WTC11 (cell line): ENCODE results near the gene LRRC27. TPM values are rescaled to one million over a fixed set of nuclear protein-coding genes. Genes with fewer than 3 reads are reported as not detected.

ENCODE experiments used
- ATAC-seq: fragments of 200-7000 bp; cut with Tn5 transposase; 2 replicates; pipeline ENCODE4 v1.10.0; 2021; ENCODE audit warnings: mild to moderate bottlenecking, moderate library complexity
- CTCF ChIA-PET: fragments of 300-600 bp; sonication (Branson Sonifier 250); formaldehyde crosslinking; loops from one replicate; lab custom pipeline; 2021; ENCODE audit warnings: antibody characterized with exemption; lab: Charles Lee
- POLR2A ChIA-PET: fragments of 350-600 bp; sonication (Branson Sonifier 250); formaldehyde crosslinking; loops from one replicate; lab custom pipeline; 2021; ENCODE audit warnings: antibody characterized with exemption; lab: Charles Lee
- DNase-seq: peaks from one replicate; pipeline ENCODE4 v3.0.0; 2021; ENCODE audit warnings: low spot score
- H3K27ac Mint-ChIP-seq: 2 replicates; pipeline ENCODE4 v1.8.0; 2021; ENCODE audit warnings: mixed read lengths
- H3K27me3 Mint-ChIP-seq: 2 replicates; pipeline ENCODE4 v1.8.0; 2021; ENCODE audit warnings: low read depth, mild to moderate bottlenecking, moderate library complexity, mixed read lengths
- H3K36me3 Mint-ChIP-seq: 2 replicates; pipeline ENCODE4 v1.8.0; 2021; ENCODE audit warnings: mixed read lengths
- H3K4me1 Mint-ChIP-seq: 2 replicates; pipeline ENCODE4 v1.8.0; 2022; ENCODE audit warnings: mixed read lengths
- H3K4me3 Mint-ChIP-seq: 2 replicates; pipeline ENCODE4 v1.8.0; 2021; ENCODE audit warnings: mild to moderate bottlenecking, moderate library complexity, mixed read lengths
- H3K9me3 Mint-ChIP-seq: 2 replicates; pipeline ENCODE4 v1.8.0; 2021; ENCODE audit warnings: mixed read lengths
- ELF4 ChIP-seq: sonication (generic); formaldehyde crosslinking; IDR thresholded peaks from 2 replicates; pipeline ENCODE4 v1.8.1; 2022; ENCODE audit warnings: low read depth, mild to moderate bottlenecking, moderate library complexity, missing genetic modification reagents
- ETV6 ChIP-seq: sonication (generic); formaldehyde crosslinking; IDR thresholded peaks from 2 replicates; pipeline ENCODE4 v1.8.1; 2022; ENCODE audit warnings: mild to moderate bottlenecking, missing genetic modification reagents
- GTF2I ChIP-seq: fragments of 250-450 bp; sonication (Bioruptor Pico); conservative IDR thresholded peaks from 2 replicates; pipeline ENCODE4 v1.4.0; 2021; ENCODE audit warnings: mild to moderate bottlenecking
- JUN ChIP-seq: sonication (generic); formaldehyde crosslinking; IDR thresholded peaks from 2 replicates; pipeline ENCODE4 v1.8.0; 2023; ENCODE audit warnings: mild to moderate bottlenecking, missing genetic modification reagents
- MXD4 ChIP-seq: fragments of 250-450 bp; sonication (Bioruptor Pico); IDR thresholded peaks from 2 replicates; pipeline ENCODE4 v1.8.0; 2021; ENCODE audit warnings: mild to moderate bottlenecking, moderate library complexity, borderline replicate concordance
- NFATC4 ChIP-seq: fragments of 250-450 bp; sonication (Bioruptor Pico); IDR thresholded peaks from 2 replicates; pipeline ENCODE4 v1.9.0; 2021; ENCODE audit warnings: mild to moderate bottlenecking
- NFE2L1 ChIP-seq: sonication (generic); formaldehyde crosslinking; IDR thresholded peaks from 2 replicates; pipeline ENCODE4 v1.8.1; 2023; ENCODE audit warnings: missing genetic modification reagents
- NFYB ChIP-seq: sonication (generic); formaldehyde crosslinking; conservative IDR thresholded peaks from 2 replicates; pipeline ENCODE4 v1.8.0; 2022; ENCODE audit warnings: low read depth, missing genetic modification reagents
- NR2C2 ChIP-seq: sonication (generic); formaldehyde crosslinking; IDR thresholded peaks from 2 replicates; pipeline ENCODE4 v1.8.0; 2022; ENCODE audit warnings: mild to moderate bottlenecking, missing genetic modification reagents
- NR3C1 ChIP-seq: sonication (generic); formaldehyde crosslinking; conservative IDR thresholded peaks from 2 replicates; pipeline ENCODE4 v1.8.1; 2023; ENCODE audit warnings: low read depth, mild to moderate bottlenecking, missing genetic modification reagents
- OVOL2 ChIP-seq: fragments of 250-450 bp; sonication (Bioruptor Pico); IDR thresholded peaks from 2 replicates; pipeline ENCODE4 v1.9.0; 2021; ENCODE audit warnings: mild to moderate bottlenecking, borderline replicate concordance
- ZNF121 ChIP-seq: sonication (generic); formaldehyde crosslinking; IDR thresholded peaks from 2 replicates; pipeline ENCODE4 v1.8.0; 2023; ENCODE audit warnings: missing genetic modification reagents
- ZNF317 ChIP-seq: sonication (generic); formaldehyde crosslinking; IDR thresholded peaks from 2 replicates; pipeline ENCODE4 v1.8.1; 2023; ENCODE audit warnings: low read depth, mild to moderate bottlenecking, moderate library complexity, missing genetic modification reagents, borderline replicate concordance
- total RNA-seq: library from RNA; stranded (reverse); gene quantifications from 3 replicates; pipeline ENCODE4 v1.2.3, GENCODE V29; 2021
- TF ChIP-seq, protein P1 (sequence below): sonication (generic); formaldehyde crosslinking; IDR thresholded peaks from 2 replicates; pipeline ENCODE4 v1.8.0; 2022; ENCODE audit warnings: mild to moderate bottlenecking, missing genetic modification reagents
- TF ChIP-seq, protein P2 (sequence below): sonication (generic); formaldehyde crosslinking; IDR thresholded peaks from 2 replicates; pipeline ENCODE4 v1.8.1; 2022; ENCODE audit warnings: missing genetic modification reagents, borderline replicate concordance
- TF ChIP-seq, protein P3 (sequence below): fragments of 250-450 bp; sonication (Bioruptor Pico); IDR thresholded peaks from 2 replicates; pipeline ENCODE4 v1.9.0; 2021; ENCODE audit warnings: moderate library complexity, mild to moderate bottlenecking, inconsistent platforms, borderline replicate concordance
- TF ChIP-seq, protein P4 (sequence below): sonication (generic); formaldehyde crosslinking; conservative IDR thresholded peaks from 2 replicates; pipeline ENCODE4 v1.8.1; 2023; ENCODE audit warnings: mild to moderate bottlenecking, low read depth, missing genetic modification reagents, moderate library complexity
- TF ChIP-seq, protein P5 (sequence below): fragments of 250-450 bp; sonication (Bioruptor Pico); IDR thresholded peaks from 2 replicates; pipeline ENCODE4 v2.1.2; 2022; ENCODE audit warnings: mild to moderate bottlenecking, moderate library complexity
- TF ChIP-seq, protein P6 (sequence below): sonication (generic); formaldehyde crosslinking; IDR thresholded peaks from 2 replicates; pipeline ENCODE4 v1.8.0; 2022; ENCODE audit warnings: mild to moderate bottlenecking, missing genetic modification reagents
- TF ChIP-seq, protein P7 (sequence below): fragments of 200-600 bp; IDR thresholded peaks from 2 replicates; pipeline ENCODE4 v1.8.0; 2022; ENCODE audit warnings: antibody characterized with exemption
- TF ChIP-seq, protein P8 (sequence below): sonication (generic); formaldehyde crosslinking; IDR thresholded peaks from 2 replicates; pipeline ENCODE4 v1.8.1; 2023; ENCODE audit warnings: mild to moderate bottlenecking, missing genetic modification reagents

The LRRC27 gene
- total RNA-seq, 1 experiment from 2014 or later: 4.4 TPM

DNA sequence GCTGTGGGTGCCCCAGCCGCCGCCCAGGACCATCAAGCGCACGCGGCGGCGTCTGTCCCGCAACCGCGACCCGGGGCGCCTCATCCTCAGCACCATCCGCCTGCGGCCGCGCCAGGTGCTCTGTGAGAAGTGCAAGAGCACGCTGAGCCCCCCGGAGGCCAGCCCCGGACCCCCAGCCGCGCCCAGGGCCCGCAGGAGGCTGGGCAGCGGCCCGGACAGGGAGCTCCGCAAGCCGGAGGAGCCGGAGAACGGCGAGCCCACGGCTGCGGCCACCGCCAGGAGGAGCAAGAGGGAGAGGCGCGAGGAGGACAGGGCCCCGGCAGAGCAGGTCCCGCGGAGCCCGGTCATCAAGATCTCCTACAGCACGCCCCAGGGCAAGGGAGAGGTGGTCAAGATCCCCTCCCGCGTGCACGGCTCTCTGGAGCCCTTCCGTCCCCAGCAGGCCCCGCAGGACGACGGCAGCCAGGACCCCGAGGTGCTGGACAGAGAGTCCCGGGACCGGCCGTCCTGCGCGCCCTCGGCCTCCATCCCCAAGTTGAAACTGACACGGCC lies 73.0 kb downstream of the LRRC27 start (continued):
- no peak for TF ChIP-seq MXD4 (CRISPR knock-in tag)
- TF ChIP-seq, protein P1, sequence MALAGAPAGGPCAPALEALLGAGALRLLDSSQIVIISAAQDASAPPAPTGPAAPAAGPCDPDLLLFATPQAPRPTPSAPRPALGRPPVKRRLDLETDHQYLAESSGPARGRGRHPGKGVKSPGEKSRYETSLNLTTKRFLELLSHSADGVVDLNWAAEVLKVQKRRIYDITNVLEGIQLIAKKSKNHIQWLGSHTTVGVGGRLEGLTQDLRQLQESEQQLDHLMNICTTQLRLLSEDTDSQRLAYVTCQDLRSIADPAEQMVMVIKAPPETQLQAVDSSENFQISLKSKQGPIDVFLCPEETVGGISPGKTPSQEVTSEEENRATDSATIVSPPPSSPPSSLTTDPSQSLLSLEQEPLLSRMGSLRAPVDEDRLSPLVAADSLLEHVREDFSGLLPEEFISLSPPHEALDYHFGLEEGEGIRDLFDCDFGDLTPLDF (CRISPR knock-in tag): no peak
- TF ChIP-seq, protein P2, sequence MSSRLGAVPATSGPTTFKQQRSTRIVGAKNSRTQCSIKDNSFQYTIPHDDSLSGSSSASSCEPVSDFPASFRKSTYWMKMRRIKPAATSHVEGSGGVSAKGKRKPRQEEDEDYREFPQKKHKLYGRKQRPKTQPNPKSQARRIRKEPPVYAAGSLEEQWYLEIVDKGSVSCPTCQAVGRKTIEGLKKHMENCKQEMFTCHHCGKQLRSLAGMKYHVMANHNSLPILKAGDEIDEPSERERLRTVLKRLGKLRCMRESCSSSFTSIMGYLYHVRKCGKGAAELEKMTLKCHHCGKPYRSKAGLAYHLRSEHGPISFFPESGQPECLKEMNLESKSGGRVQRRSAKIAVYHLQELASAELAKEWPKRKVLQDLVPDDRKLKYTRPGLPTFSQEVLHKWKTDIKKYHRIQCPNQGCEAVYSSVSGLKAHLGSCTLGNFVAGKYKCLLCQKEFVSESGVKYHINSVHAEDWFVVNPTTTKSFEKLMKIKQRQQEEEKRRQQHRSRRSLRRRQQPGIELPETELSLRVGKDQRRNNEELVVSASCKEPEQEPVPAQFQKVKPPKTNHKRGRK (CRISPR knock-in tag): no peak
- TF ChIP-seq NR2C2 (CRISPR knock-in tag): no peak
- TF ChIP-seq ZNF121 (CRISPR knock-in tag): peak; percentile 73
- no peak for TF ChIP-seq ETV6
- TF ChIP-seq GTF2I: no peak
- TF ChIP-seq, protein P3, sequence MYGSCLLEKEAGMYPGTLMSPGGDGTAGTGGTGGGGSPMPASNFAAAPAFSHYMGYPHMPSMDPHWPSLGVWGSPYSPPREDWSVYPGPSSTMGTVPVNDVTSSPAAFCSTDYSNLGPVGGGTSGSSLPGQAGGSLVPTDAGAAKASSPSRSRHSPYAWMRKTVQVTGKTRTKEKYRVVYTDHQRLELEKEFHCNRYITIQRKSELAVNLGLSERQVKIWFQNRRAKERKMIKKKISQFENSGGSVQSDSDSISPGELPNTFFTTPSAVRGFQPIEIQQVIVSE (CRISPR knock-in tag): no peak
- TF ChIP-seq ZNF317 (CRISPR knock-in tag): no peak

DNA sequence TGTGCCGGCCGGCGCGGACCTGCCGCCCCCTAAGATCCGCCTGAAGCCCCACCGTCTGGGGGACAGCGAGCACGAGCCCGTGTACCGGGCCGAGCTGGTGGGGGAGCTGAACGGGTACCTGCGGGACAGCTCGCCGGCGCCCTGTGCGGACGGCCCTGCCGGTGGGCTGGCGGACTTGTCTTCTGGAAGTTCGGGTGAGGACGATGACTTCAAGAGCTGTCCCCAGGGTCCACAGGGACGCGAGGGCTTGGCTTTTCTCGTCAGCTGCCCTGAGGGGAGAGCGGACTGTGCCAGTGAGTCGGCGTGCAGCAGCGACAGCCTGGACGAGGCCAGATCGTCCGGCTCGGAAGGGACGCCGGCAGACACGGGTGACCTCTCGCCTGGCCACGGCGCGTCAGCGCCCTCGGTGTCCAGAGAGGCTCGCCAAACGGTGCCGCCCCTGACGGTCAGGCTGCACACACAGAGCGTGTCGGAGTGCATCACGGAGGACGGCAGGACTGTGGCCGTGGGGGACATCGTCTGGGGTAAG lies 73.5 kb downstream of the LRRC27 start:
- H3K27ac Mint-ChIP-seq: peak overlapping the region; percentile 94
- no peaks in the 10 kb centered on the region for H3K27me3 Mint-ChIP-seq
- POLR2A ChIA-PET: no interaction called here
- TF ChIP-seq, protein P4, sequence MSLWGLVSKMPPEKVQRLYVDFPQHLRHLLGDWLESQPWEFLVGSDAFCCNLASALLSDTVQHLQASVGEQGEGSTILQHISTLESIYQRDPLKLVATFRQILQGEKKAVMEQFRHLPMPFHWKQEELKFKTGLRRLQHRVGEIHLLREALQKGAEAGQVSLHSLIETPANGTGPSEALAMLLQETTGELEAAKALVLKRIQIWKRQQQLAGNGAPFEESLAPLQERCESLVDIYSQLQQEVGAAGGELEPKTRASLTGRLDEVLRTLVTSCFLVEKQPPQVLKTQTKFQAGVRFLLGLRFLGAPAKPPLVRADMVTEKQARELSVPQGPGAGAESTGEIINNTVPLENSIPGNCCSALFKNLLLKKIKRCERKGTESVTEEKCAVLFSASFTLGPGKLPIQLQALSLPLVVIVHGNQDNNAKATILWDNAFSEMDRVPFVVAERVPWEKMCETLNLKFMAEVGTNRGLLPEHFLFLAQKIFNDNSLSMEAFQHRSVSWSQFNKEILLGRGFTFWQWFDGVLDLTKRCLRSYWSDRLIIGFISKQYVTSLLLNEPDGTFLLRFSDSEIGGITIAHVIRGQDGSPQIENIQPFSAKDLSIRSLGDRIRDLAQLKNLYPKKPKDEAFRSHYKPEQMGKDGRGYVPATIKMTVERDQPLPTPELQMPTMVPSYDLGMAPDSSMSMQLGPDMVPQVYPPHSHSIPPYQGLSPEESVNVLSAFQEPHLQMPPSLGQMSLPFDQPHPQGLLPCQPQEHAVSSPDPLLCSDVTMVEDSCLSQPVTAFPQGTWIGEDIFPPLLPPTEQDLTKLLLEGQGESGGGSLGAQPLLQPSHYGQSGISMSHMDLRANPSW (CRISPR knock-in tag): no peak
- TF ChIP-seq NFYB (CRISPR knock-in tag) (no peak), NR3C1 (CRISPR knock-in tag) (no peak), NFE2L1 (CRISPR knock-in tag) (no peak), OVOL2 (CRISPR knock-in tag) (no peak), JUN (CRISPR knock-in tag) (no peak), NFATC4 (no peak), ELF4 (no peak), ETV6 (no peak)
- TF ChIP-seq, protein P5, sequence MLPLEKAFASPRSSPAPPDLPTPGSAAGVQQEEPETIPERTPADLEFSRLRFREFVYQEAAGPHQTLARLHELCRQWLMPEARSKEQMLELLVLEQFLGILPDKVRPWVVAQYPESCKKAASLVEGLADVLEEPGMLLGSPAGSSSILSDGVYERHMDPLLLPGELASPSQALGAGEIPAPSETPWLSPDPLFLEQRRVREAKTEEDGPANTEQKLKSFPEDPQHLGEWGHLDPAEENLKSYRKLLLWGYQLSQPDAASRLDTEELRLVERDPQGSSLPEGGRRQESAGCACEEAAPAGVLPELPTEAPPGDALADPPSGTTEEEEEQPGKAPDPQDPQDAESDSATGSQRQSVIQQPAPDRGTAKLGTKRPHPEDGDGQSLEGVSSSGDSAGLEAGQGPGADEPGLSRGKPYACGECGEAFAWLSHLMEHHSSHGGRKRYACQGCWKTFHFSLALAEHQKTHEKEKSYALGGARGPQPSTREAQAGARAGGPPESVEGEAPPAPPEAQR (CRISPR knock-in tag): no peak
- TF ChIP-seq, protein P6, sequence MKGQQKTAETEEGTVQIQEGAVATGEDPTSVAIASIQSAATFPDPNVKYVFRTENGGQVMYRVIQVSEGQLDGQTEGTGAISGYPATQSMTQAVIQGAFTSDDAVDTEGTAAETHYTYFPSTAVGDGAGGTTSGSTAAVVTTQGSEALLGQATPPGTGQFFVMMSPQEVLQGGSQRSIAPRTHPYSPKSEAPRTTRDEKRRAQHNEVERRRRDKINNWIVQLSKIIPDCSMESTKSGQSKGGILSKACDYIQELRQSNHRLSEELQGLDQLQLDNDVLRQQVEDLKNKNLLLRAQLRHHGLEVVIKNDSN: no peak
- TF ChIP-seq, protein P7, sequence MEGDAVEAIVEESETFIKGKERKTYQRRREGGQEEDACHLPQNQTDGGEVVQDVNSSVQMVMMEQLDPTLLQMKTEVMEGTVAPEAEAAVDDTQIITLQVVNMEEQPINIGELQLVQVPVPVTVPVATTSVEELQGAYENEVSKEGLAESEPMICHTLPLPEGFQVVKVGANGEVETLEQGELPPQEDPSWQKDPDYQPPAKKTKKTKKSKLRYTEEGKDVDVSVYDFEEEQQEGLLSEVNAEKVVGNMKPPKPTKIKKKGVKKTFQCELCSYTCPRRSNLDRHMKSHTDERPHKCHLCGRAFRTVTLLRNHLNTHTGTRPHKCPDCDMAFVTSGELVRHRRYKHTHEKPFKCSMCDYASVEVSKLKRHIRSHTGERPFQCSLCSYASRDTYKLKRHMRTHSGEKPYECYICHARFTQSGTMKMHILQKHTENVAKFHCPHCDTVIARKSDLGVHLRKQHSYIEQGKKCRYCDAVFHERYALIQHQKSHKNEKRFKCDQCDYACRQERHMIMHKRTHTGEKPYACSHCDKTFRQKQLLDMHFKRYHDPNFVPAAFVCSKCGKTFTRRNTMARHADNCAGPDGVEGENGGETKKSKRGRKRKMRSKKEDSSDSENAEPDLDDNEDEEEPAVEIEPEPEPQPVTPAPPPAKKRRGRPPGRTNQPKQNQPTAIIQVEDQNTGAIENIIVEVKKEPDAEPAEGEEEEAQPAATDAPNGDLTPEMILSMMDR: no peak
- TF ChIP-seq, protein P8, sequence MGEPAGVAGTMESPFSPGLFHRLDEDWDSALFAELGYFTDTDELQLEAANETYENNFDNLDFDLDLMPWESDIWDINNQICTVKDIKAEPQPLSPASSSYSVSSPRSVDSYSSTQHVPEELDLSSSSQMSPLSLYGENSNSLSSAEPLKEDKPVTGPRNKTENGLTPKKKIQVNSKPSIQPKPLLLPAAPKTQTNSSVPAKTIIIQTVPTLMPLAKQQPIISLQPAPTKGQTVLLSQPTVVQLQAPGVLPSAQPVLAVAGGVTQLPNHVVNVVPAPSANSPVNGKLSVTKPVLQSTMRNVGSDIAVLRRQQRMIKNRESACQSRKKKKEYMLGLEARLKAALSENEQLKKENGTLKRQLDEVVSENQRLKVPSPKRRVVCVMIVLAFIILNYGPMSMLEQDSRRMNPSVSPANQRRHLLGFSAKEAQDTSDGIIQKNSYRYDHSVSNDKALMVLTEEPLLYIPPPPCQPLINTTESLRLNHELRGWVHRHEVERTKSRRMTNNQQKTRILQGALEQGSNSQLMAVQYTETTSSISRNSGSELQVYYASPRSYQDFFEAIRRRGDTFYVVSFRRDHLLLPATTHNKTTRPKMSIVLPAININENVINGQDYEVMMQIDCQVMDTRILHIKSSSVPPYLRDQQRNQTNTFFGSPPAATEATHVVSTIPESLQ (CRISPR knock-in tag): no peak

More for the DNA sequence above, 73.5 kb downstream of the LRRC27 start:
- ATAC-seq (no peak), DNase-seq (no peak)
- Mint-ChIP-seq H3K4me1 (peaks cover 40% of the 10 kb centered on the region), H3K4me3 (no peak overlapping the region), H3K36me3 (peaks cover 6% of the 10 kb centered on the region; the same call in 1 of the 2 replicates), H3K9me3 (no peaks in the 10 kb centered on the region)
- CTCF ChIA-PET: interaction anchor here (0.6 to 4.2 kb wide), 23 partner anchors 8 to 222 kb away, joined by 3 to 63 read pairs (median 3); no protein-coding TSS in a partner anchor
